Hepatocyte (in vitro differentiated cells): Measurements from ENCODE around the gene CPT1A. TPM values are rescaled to one million over a fixed set of nuclear protein-coding genes. Genes with fewer than 3 reads are reported as not detected.

ENCODE experiments used
- DNase-seq: peaks from one replicate; pipeline ENCODE4 v3.0.0-alpha.2; 2016; ENCODE audit warnings: low spot score
- H2AFZ ChIP-seq: fragments of 200-600 bp; sonication (generic); 2 replicates; pipeline ENCODE4 v1.6.0; 2016; ENCODE audit warnings: antibody characterized with exemption, mild to moderate bottlenecking
- H3K27ac ChIP-seq: fragments of 200-600 bp; sonication (generic); 2 replicates; pipeline ENCODE4 v1.5.1; 2016; ENCODE audit warnings: mild to moderate bottlenecking
- H3K27me3 ChIP-seq: fragments of 200-600 bp; sonication (generic); 2 replicates; pipeline ENCODE4 v1.6.1; 2016
- H3K36me3 ChIP-seq: fragments of 200-600 bp; sonication (generic); replicated peaks from 2 replicates; pipeline ENCODE4 v1.5.1; 2016; ENCODE audit warnings: low read depth; ENCODE audit not compliant: insufficient read depth
- H3K4me1 ChIP-seq: fragments of 200-600 bp; sonication (generic); 2 replicates; pipeline ENCODE4 v1.5.1; 2016; ENCODE audit warnings: mild to moderate bottlenecking, moderate library complexity; ENCODE audit not compliant: insufficient read depth
- H3K4me2 ChIP-seq: fragments of 200-600 bp; sonication (generic); 2 replicates; pipeline ENCODE4 v1.6.0; 2016
- H3K4me3 ChIP-seq: fragments of 200-600 bp; sonication (generic); 2 replicates; pipeline ENCODE4 v1.5.1; 2016; ENCODE audit warnings: mild to moderate bottlenecking
- H3K79me2 ChIP-seq: fragments of 200-600 bp; sonication (generic); 2 replicates; pipeline ENCODE4 v1.6.0; 2017; ENCODE audit warnings: mild to moderate bottlenecking
- H3K9me2 ChIP-seq: fragments of 200-600 bp; sonication (generic); replicated peaks from 2 replicates; pipeline ENCODE4 v1.6.0; 2017; ENCODE audit warnings: mild to moderate bottlenecking; ENCODE audit not compliant: insufficient read depth
- H3K9me3 ChIP-seq: fragments of 200-600 bp; sonication (generic); 2 replicates; pipeline ENCODE4 v1.5.1; 2016; ENCODE audit warnings: low read depth, mild to moderate bottlenecking
- H4K20me1 ChIP-seq: fragments of 200-600 bp; sonication (generic); 2 replicates; pipeline ENCODE4 v1.6.0; 2016; ENCODE audit warnings: mild to moderate bottlenecking; ENCODE audit not compliant: insufficient read depth, poor library complexity, severe bottlenecking
- CTCF ChIP-seq: fragments of 200-600 bp; sonication (generic); IDR thresholded peaks from 2 replicates; pipeline ENCODE4 v1.5.1; 2016; ENCODE audit warnings: antibody characterized with exemption, mild to moderate bottlenecking; ENCODE audit not compliant: poor library complexity
- EZH2 ChIP-seq: fragments of 200-600 bp; sonication (generic); IDR thresholded peaks from 2 replicates; pipeline ENCODE4 v1.6.1; 2016; ENCODE audit warnings: antibody characterized with exemption, mild to moderate bottlenecking, borderline replicate concordance
- EZH2phosphoT487 ChIP-seq: fragments of 200-600 bp; sonication (generic); IDR thresholded peaks from one replicate; pipeline ENCODE4 v1.6.1; 2018; ENCODE audit warnings: antibody characterized with exemption, mild to moderate bottlenecking, low read depth, moderate library complexity; ENCODE audit not compliant: unreplicated experiment, severe bottlenecking
- WGBS: methylation state at CpG from one replicate; pipeline ENCODE4 v1.1.6; 2016; ENCODE audit warnings: low lambda C conversion rate; ENCODE audit errors: missing lambda C conversion rate; 5-methylcytosine and 5-hydroxymethylcytosine counted together
- polyA plus RNA-seq: library from polyadenylated mRNA; unstranded; fragments of >200 nt; fragmentation: Nextera tagmentation; extraction: Ambion mirVana; gene quantifications from 2 replicates; pipeline ENCODE4 v1.2.1, GENCODE V29; 2016
- total RNA-seq: library from RNA; depleted of rRNA; stranded (reverse); fragments of >200 nt; gene quantifications from 2 replicates; pipeline ENCODE4 v1.2.3, GENCODE V29; 2014

CPT1A gene
- total and polyA plus RNA-seq, 2 experiments from 2014 or later = 8.3 to 24.8 TPM

GRCh38 chr11:68832476-68833181, 9.1 kb downstream of the CPT1A start:
- peak overlapping the region; percentile 5 for H3K27ac ChIP-seq
- DNase-seq = no peak
- H3K9me2 ChIP-seq = no peaks in the 10 kb centered on the region
- H3K4me1 ChIP-seq = peaks cover 7% of the 10 kb centered on the region
- TF ChIP-seq EZH2phosphoT487 (no peak), CTCF (no peak), EZH2 (no peak)
- no peaks in the 10 kb centered on the region for H3K36me3 ChIP-seq
- H3K4me3 ChIP-seq = no peak overlapping the region
- H3K79me2 ChIP-seq = peaks cover 36% of the 10 kb centered on the region
- H4K20me1 ChIP-seq = no peaks in the 10 kb centered on the region
- WGBS = 73% methylated on average over 8 of the region's 8 CpGs
- H3K4me2 ChIP-seq = no peak overlapping the region
- H2AFZ ChIP-seq = no peak overlapping the region
- no peaks in the 10 kb centered on the region for H3K27me3 ChIP-seq
- no peaks in the 10 kb centered on the region for H3K9me3 ChIP-seq

- DNase-seq = no peak
- TF ChIP-seq EZH2phosphoT487 (no peak), EZH2 (no peak), CTCF (no peak)
- Histone ChIP-seq H3K9me3 (no peaks in the 10 kb centered on the region), H3K27ac (peak overlapping the region; percentile 55), H3K9me2 (no peaks in the 10 kb centered on the region), H4K20me1 (no peaks in the 10 kb centered on the region), H3K4me2 (no peak overlapping the region), H3K36me3 (no peaks in the 10 kb centered on the region), H2AFZ (no peak overlapping the region), H3K4me1 (peaks cover 7% of the 10 kb centered on the region), H3K27me3 (no peaks in the 10 kb centered on the region), H3K79me2 (peaks cover 23% of the 10 kb centered on the region), H3K4me3 (no peak overlapping the region)
- 57% methylated on average over 5 of the region's 5 CpGs for whole genome bisulfite sequencing
These were observed 10.6 kb downstream of the CPT1A start for GRCh38 chr11:68831124-68831523.

- Histone ChIP-seq H3K36me3 (no peaks in the 10 kb centered on the region), H3K4me3 (no peak overlapping the region), H3K4me2 (no peak overlapping the region), H2AFZ (no peak overlapping the region), H4K20me1 (no peaks in the 10 kb centered on the region), H3K27ac (no peak overlapping the region), H3K9me3 (no peaks in the 10 kb centered on the region), H3K4me1 (peaks cover 7% of the 10 kb centered on the region), H3K9me2 (no peaks in the 10 kb centered on the region), H3K27me3 (no peaks in the 10 kb centered on the region), H3K79me2 (peaks cover 17% of the 10 kb centered on the region)
- 96% methylated on average over 15 of the region's 15 CpGs for WGBS
- TF ChIP-seq EZH2 = no peak
- TF ChIP-seq EZH2phosphoT487 = no peak
- TF ChIP-seq CTCF = no peak
- DNase-seq = no peak
These were observed 12.1 kb downstream of the CPT1A start for GRCh38 chr11:68829581-68829980.
